MV-4-11 (cell line): Measurements from ENCODE around the gene EBF3.

Experiments used
- DNase-seq: peaks from one replicate; lab custom pipeline; 2025; lab: John Stamatoyannopoulos, UW

Gene EBF3, protein sequence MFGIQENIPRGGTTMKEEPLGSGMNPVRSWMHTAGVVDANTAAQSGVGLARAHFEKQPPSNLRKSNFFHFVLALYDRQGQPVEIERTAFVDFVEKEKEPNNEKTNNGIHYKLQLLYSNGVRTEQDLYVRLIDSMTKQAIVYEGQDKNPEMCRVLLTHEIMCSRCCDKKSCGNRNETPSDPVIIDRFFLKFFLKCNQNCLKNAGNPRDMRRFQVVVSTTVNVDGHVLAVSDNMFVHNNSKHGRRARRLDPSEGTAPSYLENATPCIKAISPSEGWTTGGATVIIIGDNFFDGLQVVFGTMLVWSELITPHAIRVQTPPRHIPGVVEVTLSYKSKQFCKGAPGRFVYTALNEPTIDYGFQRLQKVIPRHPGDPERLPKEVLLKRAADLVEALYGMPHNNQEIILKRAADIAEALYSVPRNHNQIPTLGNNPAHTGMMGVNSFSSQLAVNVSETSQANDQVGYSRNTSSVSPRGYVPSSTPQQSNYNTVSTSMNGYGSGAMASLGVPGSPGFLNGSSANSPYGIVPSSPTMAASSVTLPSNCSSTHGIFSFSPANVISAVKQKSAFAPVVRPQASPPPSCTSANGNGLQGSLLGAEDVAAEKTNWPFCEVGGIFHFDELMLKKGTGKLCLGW

DNA sequence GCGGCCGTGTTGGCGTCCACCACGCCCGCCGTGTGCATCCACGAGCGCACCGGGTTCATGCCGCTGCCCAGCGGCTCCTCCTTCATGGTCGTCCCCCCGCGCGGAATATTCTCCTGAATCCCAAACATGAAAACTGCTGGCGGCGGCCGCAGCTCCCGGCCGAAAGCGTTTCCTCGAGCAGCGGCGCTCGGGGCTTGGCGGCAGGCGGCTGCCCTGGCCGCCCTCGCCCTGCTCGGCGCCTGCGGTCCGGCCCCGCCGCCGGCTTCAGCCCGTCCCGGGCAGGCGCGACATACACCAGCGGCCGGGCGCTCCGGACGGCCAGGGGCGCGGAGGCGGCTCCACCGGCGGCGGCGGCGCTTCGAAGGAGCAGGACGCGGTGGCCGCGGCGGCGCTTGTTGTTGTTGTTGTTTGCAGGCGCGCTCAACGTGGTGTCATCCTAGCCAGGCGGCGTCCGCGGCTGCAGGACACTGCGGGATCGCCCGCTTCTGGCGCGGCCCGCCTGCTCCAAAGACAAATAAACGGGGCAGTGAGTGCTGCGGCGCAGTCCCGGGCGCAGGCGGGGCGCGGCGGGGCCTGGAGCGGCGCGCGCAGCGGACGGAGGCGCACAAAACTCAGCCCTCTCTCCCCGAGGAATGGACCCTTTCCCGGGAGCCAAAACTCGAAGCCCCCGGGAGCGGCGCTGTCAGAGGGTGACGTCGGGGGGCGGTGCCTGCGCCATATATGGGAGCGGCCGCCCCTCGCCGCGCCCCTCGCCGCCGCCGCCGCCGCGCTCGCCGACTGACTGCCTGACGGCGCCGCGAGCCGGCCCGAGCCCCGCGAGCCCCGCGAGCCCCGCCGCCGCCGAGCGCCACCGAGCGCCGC is at the start of gene EBF3:
Gene EBF3, minus strand, starts transcription at position 634 of the 861 bp plus-strand sequence. Its CDS starts 506 bp downstream, at position 128.
- DNase-seq: peak; percentile 21

DNA sequence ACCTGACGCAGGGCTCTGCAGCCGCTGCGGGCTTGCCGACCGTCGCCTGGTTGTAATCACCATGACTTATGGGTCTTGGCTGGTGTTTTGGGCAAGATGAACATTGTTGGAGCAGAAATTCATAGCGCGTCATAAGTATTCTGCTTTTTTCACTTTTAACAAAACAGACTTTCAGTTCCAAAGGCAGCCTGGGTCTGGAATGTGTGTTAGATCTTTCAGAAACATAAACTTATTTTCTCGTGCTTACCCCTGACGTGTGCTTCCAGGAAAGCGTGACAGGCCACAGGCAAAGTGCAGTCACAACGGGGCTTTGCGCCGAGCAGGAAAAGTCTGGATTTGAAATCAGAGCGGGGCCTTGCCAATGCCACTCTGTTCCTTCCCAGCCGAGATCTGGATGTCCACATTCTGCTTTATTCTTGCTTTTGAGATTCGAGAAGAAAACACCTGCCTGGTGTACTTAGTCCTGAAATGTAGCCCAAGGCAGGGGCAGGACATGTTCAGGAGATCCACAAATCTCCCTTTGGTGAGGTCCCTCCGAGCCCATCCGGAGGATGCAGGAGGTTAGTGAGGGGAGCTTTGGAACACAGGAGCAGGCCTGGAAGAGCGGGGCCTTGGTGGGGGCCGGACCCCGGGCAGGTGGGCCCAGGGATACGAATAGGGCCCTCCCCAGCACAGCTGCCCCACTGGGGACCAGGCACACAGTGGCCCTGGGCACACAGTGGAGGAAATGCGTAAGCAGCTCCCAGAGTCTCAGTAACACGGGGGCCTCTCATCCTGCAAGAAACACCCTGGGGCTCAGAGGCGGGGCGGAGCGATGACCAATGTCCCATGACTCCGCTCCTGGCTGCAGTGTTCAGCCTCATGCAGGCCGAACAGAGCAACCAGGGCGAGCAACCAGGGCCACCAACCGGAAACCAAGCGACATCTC is 49.5 kb upstream of the EBF3 start:
- no peak for DNase-seq

DNA sequence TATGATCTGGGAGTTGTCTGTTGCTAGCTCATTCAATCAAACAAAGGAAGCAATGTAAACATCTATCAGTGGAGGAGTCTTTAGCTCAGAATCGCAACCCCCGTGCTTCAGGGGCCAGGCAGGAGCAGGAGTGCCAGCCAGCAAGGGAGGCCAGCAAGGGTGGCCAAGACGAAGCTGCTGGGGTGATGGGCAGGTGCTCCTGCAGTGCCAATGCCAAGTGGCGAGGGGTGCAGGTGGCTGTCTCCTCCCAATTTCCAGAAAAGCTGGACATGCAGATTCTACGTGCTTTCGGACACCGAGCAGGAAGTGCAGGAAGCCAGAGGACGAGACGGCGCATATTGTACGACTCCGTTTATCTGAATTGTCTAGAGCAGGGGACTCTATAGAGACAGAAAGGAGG is 48.1 kb upstream of the EBF3 start:
- no peak for DNase-seq

DNA sequence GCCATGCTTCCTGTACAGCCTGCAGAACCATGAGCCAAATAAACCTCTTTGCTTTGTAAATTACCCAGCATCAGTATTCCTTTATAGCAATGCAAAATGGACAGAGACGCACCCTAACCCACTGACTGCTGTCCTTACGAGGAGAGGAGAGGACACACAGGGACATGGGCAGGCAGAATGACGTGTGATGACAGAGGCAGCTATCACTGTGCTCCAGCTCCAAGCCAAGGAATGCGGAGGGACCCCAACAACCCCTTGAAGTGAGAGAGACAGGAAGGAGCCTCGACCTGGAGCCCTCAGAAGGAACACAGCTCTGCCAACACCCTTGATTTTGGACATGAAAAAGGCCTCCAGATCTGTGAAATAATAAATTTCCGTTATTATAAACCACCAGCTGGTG is 46.6 kb upstream of the EBF3 start:
- DNase-seq: no peak

DNA sequence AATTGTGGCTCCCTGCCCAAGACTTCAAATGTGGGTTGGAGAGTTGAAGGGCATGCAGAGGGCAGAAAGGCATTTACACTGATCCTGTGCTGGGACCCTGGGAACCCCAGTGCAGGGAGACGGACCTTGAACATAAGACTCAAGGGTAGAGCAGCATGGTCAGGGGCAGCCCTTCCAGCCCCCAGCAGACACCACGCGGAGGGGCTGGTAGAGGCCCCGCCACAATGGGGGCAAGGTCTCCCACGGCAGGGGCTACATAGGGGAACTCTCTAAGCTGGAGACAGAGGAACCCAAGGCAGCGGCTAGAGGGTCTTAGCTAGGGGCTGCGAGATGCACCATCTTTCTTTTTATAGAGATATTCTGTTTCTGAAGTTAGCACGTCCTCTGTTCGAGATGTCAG is 45.2 kb upstream of the EBF3 start:
- DNase-seq: no peak

DNA sequence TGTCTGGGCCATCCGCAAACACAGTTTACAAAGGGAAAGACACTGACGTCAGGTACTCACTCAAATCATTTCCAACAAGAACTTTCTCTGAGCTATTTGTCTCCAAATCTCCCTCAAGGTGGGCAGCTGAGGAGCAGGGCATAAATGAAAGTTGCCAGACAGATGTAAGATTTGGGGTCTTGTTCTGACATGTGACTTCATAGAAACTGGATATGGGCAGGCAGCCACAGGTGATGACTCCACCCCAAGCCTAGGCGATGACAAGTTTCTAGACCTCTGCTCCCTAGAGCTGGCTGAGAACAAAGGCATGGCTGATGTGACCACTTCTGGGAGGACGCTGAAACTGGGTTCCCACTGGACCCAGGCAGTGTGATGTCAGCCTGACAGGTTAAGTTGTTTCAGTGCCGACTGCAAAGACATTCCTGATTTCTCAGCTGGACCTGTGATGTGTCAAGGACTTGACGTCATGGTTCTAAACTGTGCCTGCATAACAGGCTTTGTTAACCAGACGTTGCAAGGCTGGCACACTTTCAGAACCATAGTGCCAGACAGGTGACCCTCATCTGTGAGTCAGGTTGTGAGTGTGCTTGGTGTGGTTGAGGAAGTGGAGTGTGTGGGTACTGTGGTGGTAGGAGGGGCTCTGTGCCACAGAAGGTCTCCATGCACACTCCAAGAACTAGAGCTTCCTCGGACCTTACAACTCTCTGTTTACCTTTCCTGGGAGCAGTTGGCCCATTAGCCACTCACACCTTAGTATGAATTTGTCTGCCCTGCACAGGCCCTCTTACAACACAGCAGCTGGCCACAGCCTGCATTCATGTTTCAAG is 39.9 kb upstream of the EBF3 start:
- DNase-seq: no peak

DNA sequence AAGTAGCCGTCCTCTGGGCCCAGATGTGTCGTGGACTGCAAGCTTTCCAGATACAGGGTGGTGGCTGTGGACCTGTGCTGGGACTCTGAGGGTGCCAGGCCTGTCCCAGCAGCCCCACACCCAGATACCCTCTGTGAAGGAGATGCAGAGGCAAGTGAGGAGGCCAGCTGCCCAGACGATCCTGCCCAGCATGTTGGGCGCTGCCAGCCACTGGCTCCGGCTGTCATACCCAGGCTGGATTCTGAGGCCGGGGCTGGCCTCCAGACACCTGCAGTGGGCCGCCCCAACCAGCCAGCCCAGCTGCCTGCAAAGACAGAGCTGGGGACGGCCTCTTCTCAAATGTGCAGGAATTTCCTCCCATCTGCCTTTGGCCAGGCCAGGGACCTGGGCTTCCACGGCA is 39.1 kb upstream of the EBF3 start:
- DNase-seq: no peak

DNA sequence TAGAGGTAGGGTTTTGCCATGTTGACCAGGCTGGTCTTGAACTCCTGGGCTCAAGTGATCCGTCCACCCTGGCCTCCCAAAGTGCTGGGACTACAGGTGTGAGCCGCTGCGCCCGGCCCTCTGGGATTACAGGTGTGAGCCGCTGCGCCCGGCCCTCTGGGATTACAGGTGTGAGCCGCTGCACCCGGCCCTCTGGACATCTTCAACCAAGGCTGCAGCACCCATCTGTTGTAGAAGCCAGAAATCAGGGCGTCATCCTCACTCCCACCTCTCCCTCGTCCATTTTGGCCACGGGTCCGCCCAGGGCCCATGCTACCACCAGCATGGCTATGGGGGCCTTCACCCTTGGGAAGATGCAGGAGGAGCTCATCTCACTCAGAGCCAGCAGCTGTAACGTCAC is 38.5 kb upstream of the EBF3 start:
- no peak for DNase-seq

DNA sequence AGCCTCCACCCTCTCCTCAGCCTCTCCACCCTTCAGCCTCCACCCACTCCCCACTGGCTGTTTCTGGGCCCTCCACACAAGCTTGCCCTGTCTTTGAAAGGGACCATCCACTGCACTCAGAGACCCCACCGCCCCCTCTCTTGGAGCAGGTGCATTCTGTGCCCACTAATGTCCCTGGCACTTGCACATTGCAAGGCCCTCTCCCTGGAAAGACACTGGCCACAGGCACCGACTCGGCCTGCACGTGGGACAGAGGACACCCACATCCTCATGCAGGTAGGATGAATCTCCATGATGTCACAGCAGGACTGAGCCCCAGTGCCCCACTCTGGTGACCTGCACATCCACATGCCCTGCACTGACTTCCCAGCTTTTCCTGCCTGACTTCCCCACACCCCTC is 36.8 kb upstream of the EBF3 start:
- DNase-seq: no peak

DNA sequence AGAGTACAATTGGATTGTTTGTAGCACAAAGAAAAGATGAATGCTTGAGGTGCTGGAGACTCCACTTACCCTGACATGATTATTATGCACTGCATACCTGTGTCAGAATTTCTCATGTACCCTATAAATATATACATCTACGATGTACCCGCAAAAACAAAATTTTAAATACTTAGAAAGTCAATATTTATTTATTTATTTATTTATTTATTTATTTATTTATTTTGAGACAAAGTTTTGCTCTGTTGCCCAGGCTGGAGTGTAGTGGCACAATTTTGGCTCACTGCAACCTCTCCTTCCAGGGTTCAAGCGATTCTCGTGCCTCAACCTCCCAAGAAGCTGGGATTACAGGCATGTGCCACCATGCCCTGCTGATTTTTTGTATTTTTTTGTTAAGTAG is 35.1 kb upstream of the EBF3 start:
- DNase-seq: no peak

DNA sequence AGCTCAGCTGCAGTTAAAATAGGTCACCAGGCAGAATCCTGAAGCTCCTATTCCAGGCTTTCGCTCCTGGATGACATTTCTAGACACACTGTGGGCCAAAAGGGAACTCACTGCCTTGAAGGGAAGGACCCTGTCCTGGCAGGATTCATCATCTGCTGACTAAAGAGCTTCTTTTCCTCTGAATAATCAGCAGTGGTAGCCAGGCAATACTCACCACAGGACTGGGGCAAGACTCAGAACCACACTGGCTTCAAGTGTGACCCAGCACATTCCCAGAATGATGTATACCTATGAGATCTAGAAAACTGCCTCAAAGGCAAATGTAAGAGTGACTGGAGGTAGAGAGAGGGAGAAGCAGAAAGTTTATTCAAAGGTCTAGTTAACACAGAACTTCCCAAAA is 29.5 kb upstream of the EBF3 start:
- DNase-seq: no peak

DNA sequence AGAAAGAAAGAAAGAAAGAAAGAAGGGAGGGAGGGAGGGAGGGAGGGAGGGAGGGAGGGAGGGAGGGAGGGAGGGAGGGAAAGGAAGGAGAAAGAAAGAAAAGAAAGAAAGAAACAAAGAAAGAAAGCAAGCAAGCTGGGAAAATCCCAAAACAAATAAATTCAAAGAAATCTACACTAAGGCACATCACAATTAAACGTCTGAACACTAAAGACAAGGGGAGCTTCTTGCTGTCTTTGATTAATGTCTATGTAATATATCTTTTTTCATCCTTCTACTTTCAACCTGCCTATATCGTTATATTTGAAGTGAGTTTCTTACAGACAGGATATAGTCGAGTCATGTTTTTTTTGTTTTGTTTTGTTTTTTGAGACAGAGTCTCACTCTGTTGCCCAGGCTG is 28.3 kb upstream of the EBF3 start:
- no peak for DNase-seq

DNA sequence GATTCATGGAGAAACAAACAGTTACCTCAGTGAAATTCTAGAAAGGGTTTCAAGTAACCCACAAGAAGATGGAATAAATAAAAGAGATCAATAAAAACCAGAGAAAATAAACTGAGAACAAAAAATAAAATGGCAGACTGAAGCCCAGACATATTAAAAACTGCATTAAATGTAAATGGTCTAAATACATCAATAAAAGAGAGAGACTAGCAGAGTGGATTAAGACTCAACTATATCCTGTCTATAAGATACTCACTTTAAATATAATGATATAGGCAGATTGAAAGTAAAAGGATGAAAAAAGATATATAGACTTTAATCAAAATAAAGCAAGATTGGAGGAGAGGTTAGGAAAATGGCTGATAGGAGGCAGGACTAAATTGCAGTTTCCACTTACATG is 18.8 kb upstream of the EBF3 start:
- no peak for DNase-seq

DNA sequence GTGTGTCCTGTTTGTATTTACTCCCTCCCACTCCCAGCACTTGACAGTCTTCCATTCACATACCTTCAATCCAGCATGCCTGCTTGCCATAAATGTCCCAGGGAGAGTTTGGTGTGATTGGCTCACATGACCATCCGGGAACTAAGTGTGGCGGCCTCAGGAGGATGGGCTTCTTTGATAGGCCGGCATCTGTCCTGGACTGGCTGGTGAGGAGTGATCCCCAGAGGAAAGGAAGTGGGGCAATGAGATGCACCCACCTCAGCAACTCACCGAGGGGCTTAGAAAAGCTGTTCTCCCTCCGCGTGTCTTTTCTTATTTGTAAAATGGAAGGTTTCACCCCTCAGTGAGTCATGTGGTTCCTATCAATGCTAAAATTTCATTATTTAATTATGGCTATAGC is 14.9 kb upstream of the EBF3 start:
- no peak for DNase-seq

DNA sequence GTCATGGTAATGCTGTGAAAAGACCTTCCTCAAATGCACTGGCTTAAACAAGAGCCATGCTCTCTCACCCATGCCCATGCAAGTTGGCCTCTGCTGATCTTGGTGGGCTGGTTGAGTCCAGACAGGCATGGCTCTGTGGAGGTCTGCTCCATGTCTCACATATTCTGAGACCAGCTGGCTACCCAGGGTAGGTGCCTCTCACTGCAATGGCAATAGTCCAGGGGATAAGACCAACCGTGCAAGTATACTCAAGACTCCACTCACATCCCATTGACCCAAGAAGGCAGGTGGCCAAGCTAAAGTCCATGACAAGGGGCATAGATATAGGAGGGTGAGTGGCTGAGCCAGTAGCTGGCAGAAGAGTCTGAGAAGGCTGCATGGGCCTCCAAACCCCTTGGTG is 14.2 kb upstream of the EBF3 start:
- no peak for DNase-seq

DNA sequence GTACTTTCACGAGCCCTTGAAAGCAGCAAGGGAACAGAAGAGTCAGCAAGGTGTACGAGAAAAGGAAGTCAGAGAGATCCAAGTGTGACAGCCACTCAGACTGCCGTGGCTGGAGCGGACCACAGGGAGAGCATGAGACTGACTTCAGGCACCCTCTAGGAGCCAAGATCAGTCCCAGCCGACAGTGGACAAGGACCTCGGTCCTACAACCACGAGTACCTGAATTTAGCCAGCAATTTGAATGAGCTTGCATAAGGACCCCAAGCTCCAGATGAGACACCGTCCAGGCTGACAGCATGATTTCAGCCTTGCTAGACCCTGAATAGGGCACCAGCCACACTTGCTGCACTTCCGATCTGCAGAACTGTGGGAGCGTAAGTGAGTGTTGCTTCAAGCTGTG is 13.7 kb upstream of the EBF3 start:
- DNase-seq: no peak

DNA sequence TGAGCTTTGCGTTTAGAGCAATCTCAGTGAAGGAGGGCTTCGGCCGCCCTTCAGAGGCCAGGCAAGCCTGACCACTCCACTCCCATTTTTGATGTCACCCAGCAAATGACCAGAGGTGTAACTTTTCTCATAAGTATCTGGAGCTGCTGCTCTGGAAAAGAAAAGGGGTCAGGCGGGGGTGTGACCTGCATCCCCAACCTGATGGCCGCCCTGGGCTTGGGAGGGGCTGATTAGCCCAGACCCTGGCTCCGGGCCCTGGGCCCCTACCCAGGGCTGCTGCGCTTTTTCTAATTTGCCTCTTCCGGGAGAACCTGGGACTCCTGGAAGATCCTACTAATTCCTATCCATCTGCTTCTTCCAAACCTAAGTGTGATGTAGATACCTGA is 9.6 kb upstream of the EBF3 start:
- no peak for DNase-seq

DNA sequence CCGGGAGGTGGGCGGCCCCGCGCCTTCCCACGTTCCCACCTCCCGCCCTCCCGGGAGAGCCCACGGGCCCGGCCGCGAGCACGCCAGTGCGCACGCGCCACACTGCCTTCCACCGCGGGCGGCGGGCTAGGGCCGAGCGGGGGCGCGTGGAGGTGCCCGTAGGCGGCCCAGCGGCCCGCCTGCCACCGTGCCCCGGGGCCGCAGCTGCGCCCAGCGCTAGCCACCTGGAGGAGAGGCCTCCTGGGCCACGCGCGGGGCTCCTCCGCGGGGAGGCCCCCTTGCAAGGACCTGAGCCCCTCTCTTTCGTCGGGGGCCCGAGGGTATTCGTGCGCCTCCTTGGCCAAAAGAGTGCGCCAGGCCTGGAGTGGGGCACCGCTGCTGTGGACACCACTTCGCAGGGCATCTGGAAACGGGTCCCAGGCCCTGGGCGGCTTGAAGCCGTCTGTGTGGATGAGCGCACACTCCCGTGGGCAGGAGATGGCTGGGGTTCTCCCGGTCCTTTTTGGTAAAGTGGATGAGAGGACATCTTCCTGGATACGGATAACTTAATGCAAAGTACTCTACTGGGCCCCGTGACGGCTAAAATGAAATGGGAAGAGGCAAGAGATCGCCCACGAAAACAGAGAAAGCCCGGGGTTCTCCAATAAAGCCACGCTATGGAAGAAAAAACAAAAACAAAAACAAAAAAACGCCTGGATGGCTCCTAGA is 9.0 kb upstream of the EBF3 start:
- no peak for DNase-seq

DNA sequence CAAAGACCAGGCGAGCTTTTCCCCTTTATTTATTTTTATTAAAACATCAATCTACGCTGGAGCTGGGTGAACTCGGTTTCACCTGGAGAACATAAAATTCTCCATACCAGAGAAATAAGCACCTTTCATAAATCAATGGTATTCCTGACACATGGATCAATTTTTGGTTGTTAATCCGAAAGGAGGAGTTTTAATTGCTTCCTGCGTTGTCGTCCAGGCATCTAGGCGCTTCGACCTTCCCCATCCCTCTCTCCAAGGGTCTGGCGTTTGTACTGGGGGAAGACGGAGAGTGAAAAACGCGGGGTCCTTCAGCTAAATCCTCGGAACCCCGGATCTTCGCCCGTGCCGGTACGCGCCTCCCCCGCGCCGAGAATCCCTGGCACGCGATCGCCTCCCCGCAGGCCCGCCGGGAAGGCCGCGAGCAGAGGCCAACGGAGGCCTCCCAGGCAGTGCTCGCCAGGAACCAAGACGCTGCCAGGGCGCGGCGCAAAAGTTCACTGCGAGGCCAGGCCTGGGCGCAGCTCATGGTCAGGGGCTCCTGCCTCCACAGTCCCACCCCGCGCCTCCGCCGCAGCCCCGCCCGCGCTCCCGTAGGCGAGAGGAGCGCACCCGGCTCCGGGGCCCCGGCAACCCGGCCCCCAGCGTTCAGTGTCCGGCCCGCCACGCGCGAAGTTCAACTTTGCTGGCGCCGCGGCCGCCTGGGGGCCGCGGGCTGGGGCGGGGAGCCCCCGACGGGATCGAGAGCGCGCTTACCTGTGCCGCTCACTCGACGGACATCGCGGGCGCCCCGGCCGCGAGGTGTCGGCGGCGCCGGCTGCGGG is 8.3 kb upstream of the EBF3 start:
- no peak for DNase-seq
